ENCODE measurements around the gene UHMK1. TPM values are rescaled to one million over a fixed set of nuclear protein-coding genes. Genes with fewer than 3 reads are reported as not detected.
A peak's percentile ranks its signal among the peaks of the same experiment; 100 is the strongest.

The UHMK1 gene
- total RNA-seq, 2 donors from 2014 or later = 29.4 to 38.7 TPM

GRCh38 chr1:162571696-162572095 lies 74.1 kb downstream of the UHMK1 start:
- ATAC-seq (ENCODE audit: insufficient number of reproducible peaks, low FRiP score, low read depth) (no peak), DNase-seq (ENCODE audit: low spot score) (no peak)
- Histone ChIP-seq H3K27me3 (replicated peaks; ENCODE audit: insufficient read depth) (no peaks in the 10 kb centered on the region), H3K36me3 (no peaks in the 10 kb centered on the region), H3K9me3 (no peaks in the 10 kb centered on the region), H3K4me1 (ENCODE audit: control insufficient read depth in 1 of 2, low read depth in 2 of 2) (peaks cover 18 to 27% of the 10 kb centered on the region in 2 donors), H3K27ac (no peak overlapping the region), H3K4me3 (no peak overlapping the region)
- TF ChIP-seq CTCF (IDR thresholded peaks at IDR 0.05) = no peak

- Histone ChIP-seq H3K27me3 (replicated peaks; ENCODE audit: insufficient read depth) (no peaks in the 10 kb centered on the region), H3K9me3 (no peaks in the 10 kb centered on the region), H3K4me3 (no peak overlapping the region), H3K4me1 (ENCODE audit: control insufficient read depth in 1 of 2, low read depth in 2 of 2) (peaks cover 18 to 27% of the 10 kb centered on the region in 2 donors), H3K36me3 (peaks cover 9% of the 10 kb centered on the region), H3K27ac (peak overlapping the region; percentile 33 to 50)
- no peak for TF ChIP-seq CTCF (IDR thresholded peaks at IDR 0.05)
- ATAC-seq (ENCODE audit: insufficient number of reproducible peaks, low FRiP score, low read depth) = no peak
- no peak for DNase-seq (ENCODE audit: low spot score)
These were observed 75.5 kb downstream of the UHMK1 start for GRCh38 chr1:162573136-162573535.

GRCh38 chr1:162578071-162578700 lies 80.6 kb downstream of the UHMK1 start:
- Histone ChIP-seq H3K9me3 (no peaks in the 10 kb centered on the region), H3K4me1 (ENCODE audit: control insufficient read depth in 1 of 2, low read depth in 2 of 2) (peaks cover 13% of the 10 kb centered on the region in 2 donors), H3K4me3 (no peak overlapping the region), H3K36me3 (peaks cover 26% of the 10 kb centered on the region), H3K27ac (no peak overlapping the region), H3K27me3 (replicated peaks; ENCODE audit: insufficient read depth) (no peaks in the 10 kb centered on the region)
- no peak for ATAC-seq (ENCODE audit: insufficient number of reproducible peaks, low FRiP score, low read depth)
- no peak for DNase-seq (ENCODE audit: low spot score)
- TF ChIP-seq CTCF (IDR thresholded peaks at IDR 0.05) = no peak

DNA sequence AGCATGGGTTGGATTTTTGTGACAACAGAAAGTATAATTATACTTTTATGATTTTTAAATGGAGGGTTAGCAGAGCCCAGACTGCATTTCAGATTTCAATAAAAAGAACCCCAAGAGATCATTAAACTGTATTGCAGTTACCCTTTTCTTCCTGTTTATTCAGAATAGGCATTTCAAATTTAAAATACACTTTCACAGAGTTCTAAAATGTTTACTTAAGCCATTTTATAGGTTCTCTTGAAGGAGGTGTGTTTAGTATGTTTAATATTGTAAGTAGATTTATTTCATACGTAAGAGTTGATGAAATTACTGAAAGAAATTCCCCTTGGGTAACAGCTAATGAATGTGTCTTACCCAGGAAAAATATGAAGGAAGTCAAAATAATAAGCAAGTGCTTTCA lies 81.3 kb downstream of the UHMK1 start:
- no peak overlapping the region for H3K27ac ChIP-seq
- ATAC-seq (ENCODE audit: insufficient number of reproducible peaks, low FRiP score, low read depth) = no peak
- peaks cover 5 to 7% of the 10 kb centered on the region in 2 donors for H3K4me1 ChIP-seq (ENCODE audit: control insufficient read depth in 1 of 2, low read depth in 2 of 2)
- DNase-seq (ENCODE audit: low spot score) = no peak
- no peak for TF ChIP-seq CTCF (IDR thresholded peaks at IDR 0.05)
- no peaks in the 10 kb centered on the region for H3K9me3 ChIP-seq
- no peaks in the 10 kb centered on the region for H3K27me3 ChIP-seq (replicated peaks; ENCODE audit: insufficient read depth)
- peaks cover 30% of the 10 kb centered on the region for H3K36me3 ChIP-seq
- no peak overlapping the region for H3K4me3 ChIP-seq

Other genes with a start within 250 kb of the UHMK1 start
- not detected for gene SPATA46, start 121.0 kb upstream of the UHMK1 start, total RNA-seq
- gene C1orf226, start 116.1 kb upstream of the UHMK1 start, total RNA-seq = 10 to 100 TPM in 1 of 2 donors, 1 to 10 TPM in 1; 3.3 to 11.8 TPM
- gene SH2D1B, start 85.7 kb upstream of the UHMK1 start, total RNA-seq = under 1 TPM in 1 of 2 donors, not detected in 1; 0.68 TPM
- gene UAP1, start 63.9 kb downstream of the UHMK1 start, total RNA-seq = 100 to 1,000 TPM in 1 of 2 donors, 10 to 100 TPM in 1; 70.4 to 284 TPM
- 100 to 1,000 TPM; 133 to 144 TPM for gene DDR2, start 134.6 kb downstream of the UHMK1 start, total RNA-seq